ENCODE measurements around the gene HOMER1. TPM values are rescaled to one million over a fixed set of nuclear protein-coding genes. Genes with fewer than 3 reads are reported as not detected.
"Not testable (repeated sequence)": the region's sequence is repeated elsewhere in the genome, so short reads cannot be mapped to it uniquely, and the experiment has no call there.

HOMER1 gene
- total and polyA plus RNA-seq, 10 of the 15 experiments (the other 5 are each of a cell fraction or from before 2014, with no cell fraction given), result 0.96 to 22.0 (median 7.5) TPM

GRCh38 chr5:79392776-79393175, 121.2 kb downstream of the HOMER1 start:
- FAIRE-seq (no peak), DNase-seq (ENCODE audit: low read depth, low spot score) (no peak), ATAC-seq (no peak)
- no peak overlapping the region for H2AFZ ChIP-seq (ENCODE audit: control insufficient read depth, low read depth, low read length)
- TF ChIP-seq SRF (IDR thresholded peaks at IDR 0.05; ENCODE audit: low read depth in 2 of 2, low read length in 2 of 2), result no peak
- TF ChIP-seq, protein P1, sequence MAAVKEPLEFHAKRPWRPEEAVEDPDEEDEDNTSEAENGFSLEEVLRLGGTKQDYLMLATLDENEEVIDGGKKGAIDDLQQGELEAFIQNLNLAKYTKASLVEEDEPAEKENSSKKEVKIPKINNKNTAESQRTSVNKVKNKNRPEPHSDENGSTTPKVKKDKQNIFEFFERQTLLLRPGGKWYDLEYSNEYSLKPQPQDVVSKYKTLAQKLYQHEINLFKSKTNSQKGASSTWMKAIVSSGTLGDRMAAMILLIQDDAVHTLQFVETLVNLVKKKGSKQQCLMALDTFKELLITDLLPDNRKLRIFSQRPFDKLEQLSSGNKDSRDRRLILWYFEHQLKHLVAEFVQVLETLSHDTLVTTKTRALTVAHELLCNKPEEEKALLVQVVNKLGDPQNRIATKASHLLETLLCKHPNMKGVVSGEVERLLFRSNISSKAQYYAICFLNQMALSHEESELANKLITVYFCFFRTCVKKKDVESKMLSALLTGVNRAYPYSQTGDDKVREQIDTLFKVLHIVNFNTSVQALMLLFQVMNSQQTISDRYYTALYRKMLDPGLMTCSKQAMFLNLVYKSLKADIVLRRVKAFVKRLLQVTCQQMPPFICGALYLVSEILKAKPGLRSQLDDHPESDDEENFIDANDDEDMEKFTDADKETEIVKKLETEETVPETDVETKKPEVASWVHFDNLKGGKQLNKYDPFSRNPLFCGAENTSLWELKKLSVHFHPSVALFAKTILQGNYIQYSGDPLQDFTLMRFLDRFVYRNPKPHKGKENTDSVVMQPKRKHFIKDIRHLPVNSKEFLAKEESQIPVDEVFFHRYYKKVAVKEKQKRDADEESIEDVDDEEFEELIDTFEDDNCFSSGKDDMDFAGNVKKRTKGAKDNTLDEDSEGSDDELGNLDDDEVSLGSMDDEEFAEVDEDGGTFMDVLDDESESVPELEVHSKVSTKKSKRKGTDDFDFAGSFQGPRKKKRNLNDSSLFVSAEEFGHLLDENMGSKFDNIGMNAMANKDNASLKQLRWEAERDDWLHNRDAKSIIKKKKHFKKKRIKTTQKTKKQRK (IDR thresholded peaks at IDR 0.05; ENCODE audit: low read depth, low read length), result no peak
- H3K4me3 ChIP-seq, result no peak overlapping the region
- H3K36me3 ChIP-seq (ENCODE audit: control insufficient read depth in 2 of 2, insufficient read depth in 2 of 2, low read length in 1 of 2), result no peaks in the 10 kb centered on the region
- ChIA-PET SMC1A (ENCODE audit: uncharacterized antibody, unreplicated experiment) (no interaction called here), POLR2A (no interaction called here), CTCF (interaction anchor here (0.8 to 1.1 kb wide), 2 partner anchors 10 to 340 kb away, joined by 3 read pairs; no protein-coding TSS in a partner anchor), RAD21 (ENCODE audit: unreplicated experiment) (interaction anchor here (1.1 kb wide), 1 partner anchor 73 kb away, joined by 3 read pairs; no protein-coding TSS in a partner anchor)
- no peak overlapping the region for H3K4me2 ChIP-seq (ENCODE audit: control insufficient read depth, insufficient read depth)
- no TSS peak for BruUV-seq (replicated peaks)
- H3K9ac ChIP-seq (ENCODE audit: control insufficient read depth, insufficient read depth, low read length), result no peak overlapping the region
- no peaks in the 10 kb centered on the region for H4K20me1 ChIP-seq (ENCODE audit: control insufficient read depth, insufficient read depth)
- WGBS (ENCODE audit: insufficient coverage, insufficient replicate concordance, low lambda C conversion rate, missing lambda C conversion rate), result 50% methylated on average over 2 of the region's 2 CpGs
- H3K4me1 ChIP-seq (ENCODE audit: control insufficient read depth, insufficient read depth, low read length), result no peaks in the 10 kb centered on the region
- H3K9me3 ChIP-seq (replicated peaks; ENCODE audit: control insufficient read depth, insufficient read depth, low read length), result no peaks in the 10 kb centered on the region
- in situ Hi-C loops (cut with MboI) (no loop called here), intact Hi-C loops (cut with micrococcal nuclease; ENCODE audit: unreplicated experiment) (no loop called here)
- no peaks in the 10 kb centered on the region for H3K79me2 ChIP-seq (ENCODE audit: control insufficient read depth, insufficient read depth, low read length)
- no peaks in the 10 kb centered on the region for H3K27me3 ChIP-seq (replicated peaks in 1 of 2; ENCODE audit: control insufficient read depth in 2 of 2, insufficient read depth in 2 of 2, low read length in 1 of 2)
- H3K27ac ChIP-seq (ENCODE audit: control insufficient read depth, insufficient read depth), result no peak overlapping the region

GRCh38 chr5:79386679-79387078, 127.3 kb downstream of the HOMER1 start:
- in situ Hi-C loops (cut with MboI), result no loop called here
- DNase-seq (ENCODE audit: low read depth, low spot score) (no peak), ATAC-seq (no peak), FAIRE-seq (no peak)
- peaks cover 4% of the 10 kb centered on the region for H3K9me3 ChIP-seq (replicated peaks; ENCODE audit: control insufficient read depth, insufficient read depth, low read length)
- SMC1A ChIA-PET (ENCODE audit: uncharacterized antibody, unreplicated experiment), result interaction anchor here (1.0 to 1.9 kb wide), 2 partner anchors 23 to 253 kb away, joined by 3 to 7 read pairs; no protein-coding TSS in a partner anchor
- no peak overlapping the region for H3K9ac ChIP-seq (ENCODE audit: control insufficient read depth, insufficient read depth, low read length)
- POLR2A ChIA-PET, result no interaction called here
- intact Hi-C loops (cut with micrococcal nuclease; ENCODE audit: unreplicated experiment), result no loop called here
- no peak overlapping the region for H3K27ac ChIP-seq (ENCODE audit: control insufficient read depth, insufficient read depth)
- H3K4me3 ChIP-seq, result no peak overlapping the region
- TF ChIP-seq SP1 (IDR thresholded peaks at IDR 0.05; ENCODE audit: low read depth, low read length), result no peak
- 29% methylated on average over 1 of the region's 1 CpG for WGBS (ENCODE audit: insufficient coverage, insufficient replicate concordance, low lambda C conversion rate, missing lambda C conversion rate)
- CTCF ChIA-PET, result no interaction called here
- RAD21 ChIA-PET (ENCODE audit: unreplicated experiment), result no interaction called here
- H4K20me1 ChIP-seq (ENCODE audit: control insufficient read depth, insufficient read depth), result no peaks in the 10 kb centered on the region
- H2AFZ ChIP-seq (ENCODE audit: control insufficient read depth, low read depth, low read length), result no peak overlapping the region
- H3K79me2 ChIP-seq (ENCODE audit: control insufficient read depth, insufficient read depth, low read length), result no peaks in the 10 kb centered on the region
- no TSS peak for BruUV-seq (replicated peaks)
- H3K36me3 ChIP-seq (ENCODE audit: control insufficient read depth in 2 of 2, insufficient read depth in 2 of 2, low read length in 1 of 2), result no peaks in the 10 kb centered on the region
- no peaks in the 10 kb centered on the region for H3K4me1 ChIP-seq (ENCODE audit: control insufficient read depth, insufficient read depth, low read length)
- H3K27me3 ChIP-seq (replicated peaks in 1 of 2; ENCODE audit: control insufficient read depth in 2 of 2, insufficient read depth in 2 of 2, low read length in 1 of 2), result no peaks in the 10 kb centered on the region
- no peak overlapping the region for H3K4me2 ChIP-seq (ENCODE audit: control insufficient read depth, insufficient read depth)

GRCh38 chr5:79385126-79385525, 128.8 kb downstream of the HOMER1 start:
- H2AFZ ChIP-seq (ENCODE audit: control insufficient read depth, low read depth, low read length); DNase-seq (ENCODE audit: low read depth, low spot score); H3K36me3 ChIP-seq (ENCODE audit: control insufficient read depth in 2 of 2, insufficient read depth in 2 of 2, low read length in 1 of 2); in situ Hi-C loops (cut with MboI); FAIRE-seq; H3K4me3 ChIP-seq; H3K79me2 ChIP-seq (ENCODE audit: control insufficient read depth, insufficient read depth, low read length); RAD21 ChIA-PET (ENCODE audit: unreplicated experiment); CTCF ChIA-PET; H3K9ac ChIP-seq (ENCODE audit: control insufficient read depth, insufficient read depth, low read length); H3K9me3 ChIP-seq (replicated peaks; ENCODE audit: control insufficient read depth, insufficient read depth, low read length); H3K4me1 ChIP-seq (ENCODE audit: control insufficient read depth, insufficient read depth, low read length); intact Hi-C loops (cut with micrococcal nuclease; ENCODE audit: unreplicated experiment); H3K27ac ChIP-seq (ENCODE audit: control insufficient read depth, insufficient read depth); ATAC-seq; SMC1A ChIA-PET (ENCODE audit: uncharacterized antibody, unreplicated experiment); H3K4me2 ChIP-seq (ENCODE audit: control insufficient read depth, insufficient read depth); H3K27me3 ChIP-seq (replicated peaks in 1 of 2; ENCODE audit: control insufficient read depth in 2 of 2, insufficient read depth in 2 of 2, low read length in 1 of 2); BruUV-seq (replicated peaks); H4K20me1 ChIP-seq (ENCODE audit: control insufficient read depth, insufficient read depth): not testable (repeated sequence)
- POLR2A ChIA-PET, result interaction anchor here (0.6 kb wide), 1 partner anchor 239 kb away, joined by 3 read pairs; no protein-coding TSS in a partner anchor

All from GM12878 (cell line).